Esophagus (tissue), 2 donors: ENCODE data around the gene ELOVL5. TPM values are rescaled to one million over a fixed set of nuclear protein-coding genes. Genes with fewer than 3 reads are reported as not detected.

Experiments
- H3K27ac ChIP-seq, 2 donors: one replicate each; pipeline ENCODE4 v1.5.1; 2013; ENCODE audit warnings: low read depth in 2 of 2, mild to moderate bottlenecking in 2 of 2, inconsistent platforms in 1 of 2, low read length in 1 of 2, moderate library complexity in 1 of 2
- H3K27me3 ChIP-seq, 2 donors: one replicate each; pipeline ENCODE4 v1.6.1; 2013; ENCODE audit warnings: low read length in 2 of 2, control low read depth in 1 of 2, mild to moderate bottlenecking in 1 of 2; ENCODE audit not compliant: insufficient read depth in 2 of 2, control insufficient read depth in 1 of 2
- H3K36me3 ChIP-seq, 2 donors: one replicate each; pipeline ENCODE4 v1.6.1; 2013; ENCODE audit warnings: low read length in 1 of 2; ENCODE audit not compliant: control insufficient read depth in 2 of 2, insufficient read depth in 2 of 2
- H3K4me1 ChIP-seq, 2 donors: one replicate each; pipeline ENCODE4 v1.6.1; 2013; ENCODE audit warnings: low read length in 1 of 2; ENCODE audit not compliant: control insufficient read depth in 2 of 2, insufficient read depth in 2 of 2
- H3K4me3 ChIP-seq, 2 donors: one replicate each; pipeline ENCODE4 v1.5.1; 2013; ENCODE audit warnings: low read length in 2 of 2, mild to moderate bottlenecking in 2 of 2, low read depth in 1 of 2, moderate library complexity in 1 of 2
- H3K9me3 ChIP-seq, 2 donors: one replicate each; pipeline ENCODE4 v1.6.1; 2013; ENCODE audit warnings: mild to moderate bottlenecking in 2 of 2, low read depth in 1 of 2, low read length in 1 of 2, moderate library complexity in 1 of 2; ENCODE audit not compliant: control insufficient read depth in 2 of 2, insufficient read depth in 1 of 2
- WGBS, 2 donors: extraction: QIAGEN DNeasy Blood & Tissue Kit; methylation state at CpG; one replicate each; pipeline ENCODE4 v1.1.7; 2013; 5-methylcytosine and 5-hydroxymethylcytosine counted together
- polyA plus RNA-seq, 2 donors: library from polyadenylated mRNA; stranded (reverse); fragments of 200-250 nt; gene quantifications; one replicate each; pipeline ENCODE4 v1.2.3, GENCODE V29; 2013
- donor health status: healthy with polysubstance abuse.
- donor health status: Bipolar disorder and iron deficiency.

ELOVL5 gene
- polyA plus RNA-seq, 2 donors = 9.5 to 20.1 TPM

DNA sequence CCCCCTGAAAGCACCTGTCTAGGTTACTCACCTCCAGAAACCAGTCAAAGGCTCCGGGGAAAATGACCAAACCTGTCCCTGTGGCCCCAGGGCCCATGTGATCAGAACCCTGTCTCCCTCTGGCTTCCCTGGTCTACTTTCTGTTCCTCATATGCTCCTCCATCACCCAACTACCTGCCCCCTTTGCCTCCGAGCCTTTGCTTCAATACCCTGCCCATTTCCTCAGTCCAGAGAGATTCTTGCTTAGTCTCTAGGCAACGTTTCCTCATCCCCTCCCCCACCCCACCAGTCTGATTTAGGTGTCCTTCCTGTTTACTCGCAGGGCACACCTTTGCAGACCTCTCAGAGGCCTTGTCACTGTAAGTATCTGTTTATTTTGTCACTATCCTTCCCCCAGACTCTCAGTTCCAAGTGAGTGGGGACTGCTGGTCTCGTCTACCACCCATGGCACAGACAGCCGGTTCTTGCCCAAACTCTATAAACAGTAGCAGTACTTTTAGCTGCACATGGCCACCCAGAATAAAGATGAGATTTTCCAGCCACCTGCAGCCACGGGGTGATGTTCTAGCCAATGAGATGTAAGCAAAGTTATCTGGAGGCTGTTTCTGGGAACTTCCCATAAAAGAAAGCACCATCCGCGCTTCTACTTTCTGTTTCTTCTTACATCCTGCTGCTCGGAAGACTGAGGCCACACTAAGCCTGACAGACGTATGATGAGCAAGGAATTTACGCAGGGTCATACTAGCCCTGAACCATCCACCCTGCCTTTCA, 13.3 kb downstream of the ELOVL5 start:
- Histone ChIP-seq H3K9me3 (no peaks in the 10 kb centered on the region), H3K27me3 (no peaks in the 10 kb centered on the region), H3K36me3 (no peaks in the 10 kb centered on the region), H3K27ac (peak overlapping the region; percentile 53), H3K4me3 (no peak overlapping the region), H3K4me1 (peaks cover 2 to 5% of the 10 kb centered on the region in 2 donors)
- 58 to 68% methylated on average over 12 of the region's 12 CpGs for WGBS, 2 donors

DNA sequence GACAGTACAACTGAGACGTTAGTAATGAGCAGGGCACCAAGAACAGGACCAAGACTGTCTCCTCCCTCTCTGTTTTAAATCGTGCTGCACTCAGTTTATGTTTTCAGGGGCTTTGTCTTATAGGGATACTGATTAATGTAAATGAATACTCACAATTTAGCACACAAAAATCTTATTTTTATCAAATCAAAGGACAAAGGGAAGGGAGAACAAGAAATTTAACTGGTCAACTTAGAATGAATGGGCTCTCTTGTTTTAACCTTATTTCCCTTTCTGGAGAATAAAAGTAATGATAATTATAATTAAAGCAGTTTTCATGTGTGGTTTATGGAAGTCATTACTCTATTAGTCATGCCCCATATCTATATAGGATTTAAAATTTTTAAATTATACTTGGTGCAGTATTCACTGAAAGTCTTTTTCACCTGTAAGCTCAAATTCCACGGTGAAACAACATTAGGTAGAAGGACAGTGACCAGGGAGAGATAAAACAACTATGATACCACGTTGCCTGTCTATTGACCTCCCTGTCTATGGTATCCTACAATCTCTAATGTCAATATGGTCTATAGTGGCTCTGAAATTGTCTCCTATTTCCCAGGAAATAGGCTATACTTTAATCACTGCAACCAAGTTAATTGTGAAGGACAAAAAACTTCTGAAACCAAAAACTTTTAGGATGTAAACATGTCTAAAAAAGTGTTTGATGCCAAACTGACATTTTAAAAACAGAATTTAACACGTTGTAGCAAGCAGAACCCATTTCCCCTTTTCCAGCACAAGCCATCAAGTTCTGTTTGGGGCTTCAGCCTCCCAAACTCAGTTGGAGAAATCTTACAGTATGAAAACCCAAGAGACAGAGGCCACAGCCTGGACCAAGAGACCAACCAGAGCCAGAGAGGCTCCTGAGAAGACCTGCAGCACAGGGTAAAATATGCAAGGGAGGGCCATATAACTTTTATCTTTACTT, 15.0 kb downstream of the ELOVL5 start:
- no peaks in the 10 kb centered on the region for H3K9me3 ChIP-seq
- no peak overlapping the region for H3K4me3 ChIP-seq
- WGBS, 2 donors = 72% methylated on average over 5 of the region's 5 CpGs
- H3K27me3 ChIP-seq = no peaks in the 10 kb centered on the region
- no peaks in the 10 kb centered on the region for H3K36me3 ChIP-seq
- no peak overlapping the region for H3K27ac ChIP-seq
- peaks cover 2 to 5% of the 10 kb centered on the region in 2 donors for H3K4me1 ChIP-seq

DNA sequence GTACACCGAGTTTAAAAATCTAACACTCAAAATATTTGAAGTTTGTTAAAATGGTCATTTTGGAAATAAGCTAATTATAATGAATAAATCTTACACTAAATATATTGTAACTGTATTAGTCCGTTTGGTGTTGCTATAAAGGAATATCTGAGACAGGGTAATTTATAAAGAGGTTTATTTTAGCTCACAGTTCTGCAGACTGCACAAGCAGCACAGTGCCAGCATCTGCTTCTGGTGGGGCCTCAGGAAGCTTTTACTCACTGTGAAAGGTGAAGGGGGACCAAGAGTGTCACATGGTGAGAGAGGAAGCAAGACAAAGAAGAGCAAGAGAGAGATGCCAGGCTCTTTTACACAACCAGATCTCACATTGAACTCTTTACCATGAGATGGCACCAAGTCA, 17.1 kb downstream of the ELOVL5 start:
- H3K27ac ChIP-seq = no peak overlapping the region
- WGBS, 2 donors = 87 to 95% methylated on average over 2 of the region's 2 CpGs
- H3K27me3 ChIP-seq = no peaks in the 10 kb centered on the region
- H3K9me3 ChIP-seq = no peaks in the 10 kb centered on the region
- no peaks in the 10 kb centered on the region for H3K36me3 ChIP-seq
- H3K4me1 ChIP-seq = peaks cover 0 to 9% of the 10 kb centered on the region in 2 donors
- no peak overlapping the region for H3K4me3 ChIP-seq

- 71 to 72% methylated on average over 1 of the region's 1 CpG for WGBS, 2 donors
- no peak overlapping the region for H3K27ac ChIP-seq
- no peak overlapping the region for H3K4me3 ChIP-seq
- no peaks in the 10 kb centered on the region for H3K27me3 ChIP-seq
- H3K36me3 ChIP-seq = no peaks in the 10 kb centered on the region
- no peaks in the 10 kb centered on the region for H3K9me3 ChIP-seq
- H3K4me1 ChIP-seq = peaks cover 0 to 16% of the 10 kb centered on the region in 2 donors
These were observed 18.6 kb downstream of the ELOVL5 start for GRCh38 chr6:53330137-53330536.

- Histone ChIP-seq H3K27me3 (no peaks in the 10 kb centered on the region), H3K4me1 (peaks cover 0 to 16% of the 10 kb centered on the region in 2 donors), H3K9me3 (no peaks in the 10 kb centered on the region), H3K27ac (no peak overlapping the region), H3K36me3 (no peaks in the 10 kb centered on the region), H3K4me3 (no peak overlapping the region)
These were observed 20.4 kb downstream of the ELOVL5 start for GRCh38 chr6:53328375-53328774.

GRCh38 chr6:53327017-53327395, 21.7 kb downstream of the ELOVL5 start:
- peak overlapping the region; percentile 86 to 89 for H3K27ac ChIP-seq
- no peaks in the 10 kb centered on the region for H3K36me3 ChIP-seq
- no peaks in the 10 kb centered on the region for H3K9me3 ChIP-seq
- no peak overlapping the region for H3K4me3 ChIP-seq
- no peaks in the 10 kb centered on the region for H3K27me3 ChIP-seq
- peaks cover 0 to 16% of the 10 kb centered on the region in 2 donors for H3K4me1 ChIP-seq

- 28 to 52% methylated on average over 11 of the region's 11 CpGs for WGBS, 2 donors
- no peaks in the 10 kb centered on the region for H3K27me3 ChIP-seq
- no peaks in the 10 kb centered on the region for H3K36me3 ChIP-seq
- H3K4me3 ChIP-seq = no peak overlapping the region
- H3K27ac ChIP-seq = peak overlapping the region; percentile 86 to 89
- H3K9me3 ChIP-seq = no peaks in the 10 kb centered on the region
- H3K4me1 ChIP-seq = peaks cover 0 to 16% of the 10 kb centered on the region in 2 donors
These were observed 22.3 kb downstream of the ELOVL5 start for GRCh38 chr6:53326372-53327016.

GRCh38 chr6:53325785-53326184, 23.0 kb downstream of the ELOVL5 start:
- H3K4me3 ChIP-seq = no peak overlapping the region
- no peaks in the 10 kb centered on the region for H3K9me3 ChIP-seq
- no peaks in the 10 kb centered on the region for H3K27me3 ChIP-seq
- peak overlapping the region; percentile 86 to 89 for H3K27ac ChIP-seq
- H3K4me1 ChIP-seq = peaks cover 0 to 18% of the 10 kb centered on the region in 2 donors
- 63 to 69% methylated on average over 6 of the region's 6 CpGs for WGBS, 2 donors
- no peaks in the 10 kb centered on the region for H3K36me3 ChIP-seq

DNA sequence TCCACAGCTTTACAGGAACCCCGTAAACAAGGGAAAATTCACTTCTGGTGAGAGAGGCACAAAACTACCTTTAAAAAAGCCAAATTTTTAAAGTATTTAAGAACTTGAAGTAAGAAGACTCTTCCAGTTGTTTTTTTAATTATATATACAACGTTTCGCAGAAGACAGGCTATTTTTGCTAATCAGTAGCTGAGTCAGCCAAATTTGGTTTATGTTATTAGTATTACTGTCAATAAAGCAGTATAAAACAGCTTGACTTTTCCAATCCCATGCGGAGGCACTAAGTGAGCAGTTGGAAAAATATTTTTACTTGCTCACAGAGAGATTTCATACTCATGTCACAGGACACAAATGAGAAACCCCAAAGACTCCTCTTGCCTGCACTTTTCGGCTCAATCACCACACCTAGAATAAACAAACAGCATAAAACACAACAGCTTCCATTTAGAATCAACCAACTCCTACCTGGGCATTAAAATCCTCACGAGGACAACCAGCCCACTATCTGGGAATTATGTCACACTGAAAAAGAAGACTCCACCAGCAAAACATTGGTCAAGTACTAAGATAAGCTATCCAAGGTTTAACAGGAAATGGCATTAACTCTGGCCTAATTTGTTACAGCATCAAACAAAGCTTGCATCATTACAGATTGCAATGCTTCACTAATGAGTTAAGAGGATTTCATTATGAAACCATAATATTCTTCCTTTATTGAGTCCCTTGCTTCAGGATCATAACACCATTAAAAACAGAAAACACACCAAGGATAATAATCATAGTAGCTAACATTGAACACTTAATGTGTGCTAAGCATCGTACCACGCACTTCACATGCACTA, 26.3 kb downstream of the ELOVL5 start:
- H3K4me1 ChIP-seq = peaks cover 0 to 17% of the 10 kb centered on the region in 2 donors
- WGBS, 2 donors = 54 to 59% methylated on average over 8 of the region's 8 CpGs
- no peak overlapping the region for H3K4me3 ChIP-seq
- H3K27ac ChIP-seq = peak overlapping the region; percentile 50 to 52
- no peaks in the 10 kb centered on the region for H3K27me3 ChIP-seq
- no peaks in the 10 kb centered on the region for H3K9me3 ChIP-seq
- no peaks in the 10 kb centered on the region for H3K36me3 ChIP-seq
